H9 (cell line): ENCODE results near the gene DCC. TPM values are rescaled to one million over a fixed set of nuclear protein-coding genes. Genes with fewer than 3 reads are reported as not detected.

Experiments used
- DNase-seq: peaks from one replicate; pipeline ENCODE4 v3.0.0-alpha.2; 2017
- H2AFZ ChIP-seq: one replicate; pipeline ENCODE4 v1.6.1; 2013; ENCODE audit warnings: mild to moderate bottlenecking, low read length, control low read depth, moderate library complexity
- H2AK5ac ChIP-seq: 2 replicates; pipeline ENCODE4 v1.6.1; 2013; ENCODE audit warnings: low read length, control low read depth, mixed read lengths; ENCODE audit not compliant: insufficient read length
- H2BK120ac ChIP-seq: one replicate; pipeline ENCODE4 v1.6.1; 2013; ENCODE audit warnings: low read depth, mild to moderate bottlenecking, low read length, control low read depth, inconsistent platforms; ENCODE audit not compliant: poor library complexity, severe bottlenecking
- H2BK12ac ChIP-seq: 2 replicates; pipeline ENCODE4 v1.6.1; 2013; ENCODE audit warnings: low read length, control low read depth, mixed read lengths, low read depth; ENCODE audit not compliant: insufficient read length
- H2BK15ac ChIP-seq: 2 replicates; pipeline ENCODE4 v1.6.1; 2013; ENCODE audit warnings: low read depth, low read length, control low read depth
- H2BK20ac ChIP-seq: one replicate; pipeline ENCODE4 v1.6.1; 2013; ENCODE audit warnings: low read depth, mild to moderate bottlenecking, low read length, control low read depth, inconsistent platforms; ENCODE audit not compliant: poor library complexity, severe bottlenecking
- H2BK5ac ChIP-seq: 2 replicates; pipeline ENCODE4 v1.6.1; 2013; ENCODE audit warnings: low read length, control low read depth, mixed read lengths; ENCODE audit not compliant: insufficient read length
- H3K14ac ChIP-seq: 2 replicates; pipeline ENCODE4 v1.6.1; 2013; ENCODE audit warnings: low read length, control low read depth; ENCODE audit not compliant: insufficient read depth
- H3K18ac ChIP-seq: 2 replicates; pipeline ENCODE4 v1.6.1; 2013; ENCODE audit warnings: low read depth, mild to moderate bottlenecking, mixed read lengths, low read length, control low read depth; ENCODE audit not compliant: insufficient read length
- H3K23ac ChIP-seq: 2 replicates; pipeline ENCODE4 v1.6.1; 2013; ENCODE audit warnings: low read length, control low read depth, mixed read lengths, low read depth; ENCODE audit not compliant: insufficient read length
- H3K23me2 ChIP-seq: 2 replicates; pipeline ENCODE4 v1.6.1; 2013; ENCODE audit warnings: low read depth, mild to moderate bottlenecking, mixed read lengths, low read length, control low read depth; ENCODE audit not compliant: insufficient read length, poor library complexity, severe bottlenecking
- H3K27ac ChIP-seq: 2 replicates; pipeline ENCODE4 v1.5.1; 2013; ENCODE audit warnings: low read length, control low read depth, mixed read lengths, low read depth; ENCODE audit not compliant: insufficient read length
- H3K27me3 ChIP-seq: 2 replicates; pipeline ENCODE4 v1.6.1; 2013; ENCODE audit warnings: low read length, control low read depth, inconsistent platforms; ENCODE audit not compliant: insufficient read depth
- H3K4ac ChIP-seq: 2 replicates; pipeline ENCODE4 v1.6.1; 2013; ENCODE audit warnings: low read depth, mild to moderate bottlenecking, control low read depth, inconsistent platforms, low read length, moderate library complexity
- H3K4me1 ChIP-seq: 2 replicates; pipeline ENCODE4 v1.6.1; 2013; ENCODE audit warnings: low read length, control low read depth, inconsistent platforms; ENCODE audit not compliant: insufficient read depth
- H3K4me2 ChIP-seq: 2 replicates; pipeline ENCODE4 v1.6.1; 2013; ENCODE audit warnings: low read length, control low read depth, mixed read lengths; ENCODE audit not compliant: insufficient read length, insufficient read depth
- H3K56ac ChIP-seq: 2 replicates; pipeline ENCODE4 v1.6.1; 2013; ENCODE audit warnings: low read depth, mild to moderate bottlenecking, mixed read lengths, low read length, control low read depth; ENCODE audit not compliant: insufficient read length
- H3K79me1 ChIP-seq: 2 replicates; pipeline ENCODE4 v1.6.1; 2013; ENCODE audit warnings: low read depth, mild to moderate bottlenecking, moderate library complexity, low read length, control low read depth, inconsistent platforms; ENCODE audit not compliant: insufficient read depth, poor library complexity, severe bottlenecking
- H3K79me2 ChIP-seq: 2 replicates; pipeline ENCODE4 v1.6.1; 2013; ENCODE audit warnings: low read length, control low read depth, inconsistent platforms; ENCODE audit not compliant: insufficient read depth
- H3K9ac ChIP-seq: 2 replicates; pipeline ENCODE4 v1.6.1; 2013; ENCODE audit warnings: low read length, control low read depth, mixed read lengths; ENCODE audit not compliant: insufficient read length; ENCODE audit errors: extremely low read depth
- H3K9me3 ChIP-seq: one replicate; pipeline ENCODE4 v1.6.1; 2013; ENCODE audit warnings: low read depth, low read length, inconsistent platforms; ENCODE audit not compliant: control insufficient read depth
- H3T11ph ChIP-seq: one replicate; pipeline ENCODE4 v1.6.1; 2013; ENCODE audit warnings: mild to moderate bottlenecking, low read length, control low read depth, inconsistent platforms
- H4K20me1 ChIP-seq: one replicate; pipeline ENCODE4 v1.6.1; 2013; ENCODE audit not compliant: control insufficient read depth, insufficient read length, insufficient read depth
- H4K5ac ChIP-seq: 2 replicates; pipeline ENCODE4 v1.6.1; 2013; ENCODE audit warnings: low read depth, mild to moderate bottlenecking, mixed read lengths, low read length, control low read depth; ENCODE audit not compliant: insufficient read length
- H4K8ac ChIP-seq: replicated peaks from 2 replicates; pipeline ENCODE4 v1.6.1; 2013; ENCODE audit warnings: low read length, control low read depth, mixed read lengths, low read depth; ENCODE audit not compliant: insufficient read length
- H4K91ac ChIP-seq: 2 replicates; pipeline ENCODE4 v1.6.1; 2013; ENCODE audit warnings: low read depth, mild to moderate bottlenecking, moderate library complexity, mixed read lengths, low read length, control low read depth; ENCODE audit not compliant: insufficient read length
- H3K27ac Mint-ChIP-seq, 3 experiments: 2 replicates in 2 of 3; 3 replicates in 1 of 3; pipeline ENCODE4 v1.8.0; 2020 to 2021; ENCODE audit warnings: mixed read lengths in 3 of 3, mild to moderate bottlenecking in 1 of 3, moderate library complexity in 1 of 3
- H3K27me3 Mint-ChIP-seq: 2 replicates; pipeline ENCODE4 v1.8.0; 2021; ENCODE audit warnings: low read depth, mild to moderate bottlenecking, moderate library complexity, mixed read lengths
- H3K36me3 Mint-ChIP-seq, 3 experiments: 2 replicates in 2 of 3; 3 replicates in 1 of 3; pipeline ENCODE4 v1.8.0; 2020 to 2021; ENCODE audit warnings: low read depth in 3 of 3, mixed read lengths in 3 of 3; ENCODE audit not compliant: insufficient read depth in 1 of 3
- H3K4me1 Mint-ChIP-seq, 2 experiments: 2 replicates each; pipeline ENCODE4 v1.8.0; 2020; ENCODE audit warnings: mixed read lengths in 2 of 2
- H3K4me3 Mint-ChIP-seq, 2 experiments: 2 replicates in 1 of 2; 3 replicates in 1 of 2; pipeline ENCODE4 v1.8.0; 2020 to 2021; ENCODE audit warnings: mild to moderate bottlenecking in 2 of 2, mixed read lengths in 2 of 2, moderate library complexity in 1 of 2
- H3K9me3 Mint-ChIP-seq, 2 experiments: 2 replicates in 1 of 2; 3 replicates in 1 of 2; pipeline ENCODE4 v1.8.0; 2020; ENCODE audit warnings: mild to moderate bottlenecking in 2 of 2, mixed read lengths in 2 of 2, moderate library complexity in 1 of 2
- CTCF ChIP-seq: fragments of 200-600 bp; sonication (generic); conservative IDR thresholded peaks from 3 replicates; pipeline ENCODE4 v1.8.0; 2021; ENCODE audit warnings: antibody characterized with exemption, mild to moderate bottlenecking
- total RNA-seq: library from RNA; stranded (reverse); gene quantifications from 2 replicates; pipeline ENCODE4 v1.2.1, GENCODE V29; 2021

DCC gene
- total RNA-seq, 1 experiment from 2014 or later = 0.35 TPM

- H3K4me2 ChIP-seq = no peak overlapping the region
- no peak overlapping the region for H2BK15ac ChIP-seq
- H3K79me2 ChIP-seq = no peaks in the 10 kb centered on the region
- H4K20me1 ChIP-seq = no peaks in the 10 kb centered on the region
- H3K14ac ChIP-seq = no peak overlapping the region
- H3T11ph ChIP-seq = no peak overlapping the region
- Mint-ChIP-seq H3K9me3 (no peaks in the 10 kb centered on the region), H3K27me3 (peaks cover 2% of the 10 kb centered on the region; the same call in 1 of the 2 replicates), H3K27ac (no peak overlapping the region), H3K36me3 (no peaks in the 10 kb centered on the region), H3K4me3 (no peak overlapping the region), H3K4me1 (peaks cover under 1 to 5% of the 10 kb centered on the region in 2 experiments; a peak in 3 of 4 replicates)
- H2AFZ ChIP-seq = no peak overlapping the region
- no peak overlapping the region for H3K4ac ChIP-seq
- H3K18ac ChIP-seq = no peak overlapping the region
- no peak overlapping the region for H4K91ac ChIP-seq
- no peak for TF ChIP-seq CTCF
- no peaks in the 10 kb centered on the region for H3K9me3 ChIP-seq
- no peak for DNase-seq
- H2BK120ac ChIP-seq = no peak overlapping the region
- H2AK5ac ChIP-seq = no peak overlapping the region
- H3K79me1 ChIP-seq = no peaks in the 10 kb centered on the region
- no peak overlapping the region for H3K23ac ChIP-seq
- H3K27ac ChIP-seq = no peak overlapping the region
- H4K5ac ChIP-seq = no peak overlapping the region
- no peak overlapping the region for H3K56ac ChIP-seq
- H3K27me3 ChIP-seq = no peaks in the 10 kb centered on the region
- no peak overlapping the region for H4K8ac ChIP-seq
- no peaks in the 10 kb centered on the region for H3K4me1 ChIP-seq
- no peaks in the 10 kb centered on the region for H3K23me2 ChIP-seq
- no peak overlapping the region for H2BK12ac ChIP-seq
- H3K9ac ChIP-seq = no peak overlapping the region
- H2BK5ac ChIP-seq = no peak overlapping the region
- no peak overlapping the region for H2BK20ac ChIP-seq
These were observed 277.9 kb downstream of the DCC start for GRCh38 chr18:52617931-52618330.
